HPDE6-E6E7 (cell line): Measurements from ENCODE around the gene RASSF7.
"Not testable (repeated sequence)": the region's sequence is repeated elsewhere in the genome, so short reads cannot be mapped to it uniquely, and the experiment has no call there.

Source experiments
- DNase-seq: peaks from one replicate; pipeline ENCODE4 v3.0.0; 2011; ENCODE audit warnings: missing footprints; ENCODE audit errors: extremely low spot score

RASSF7 gene

GRCh38 chr11:560305-561147 is at the start of gene RASSF7, which contains the start of gene LMNTD2:
Gene RASSF7, plus strand, starts transcription at chr11:560970. Its CDS starts 799 bp downstream, at chr11:561769.
Gene LMNTD2, minus strand, starts transcription at chr11:560738. Its CDS starts 22 bp downstream, at chr11:560716.
- peak; percentile 74 for DNase-seq

GRCh38 chr11:512761-513595 is 47.8 kb upstream of the RASSF7 start:
- DNase-seq, result no peak

- DNase-seq, result no peak
Measured at GRCh38 chr11:514606-515005, 46.2 kb upstream of the RASSF7 start.

GRCh38 chr11:515131-515530 is 45.6 kb upstream of the RASSF7 start:
- peak; percentile 97 for DNase-seq

DNA sequence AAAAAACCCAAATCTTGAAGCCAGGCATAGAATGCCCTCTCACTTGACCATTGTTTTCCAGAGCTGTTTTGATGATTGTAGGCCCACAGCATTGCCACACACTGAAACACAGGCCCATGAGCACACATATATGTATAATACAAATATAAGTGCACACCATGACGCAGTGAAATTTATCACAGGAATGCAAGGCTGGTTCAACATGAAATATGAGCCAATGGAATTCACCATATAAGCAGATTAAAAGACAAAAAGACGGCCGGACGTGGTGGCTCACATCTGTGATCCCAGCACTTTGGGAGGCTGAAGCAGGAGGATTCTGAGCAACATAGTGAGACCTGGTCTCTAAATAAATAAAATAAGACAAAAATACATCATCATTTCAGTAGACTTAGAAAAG is 44.4 kb upstream of the RASSF7 start:
- no peak for DNase-seq

DNA sequence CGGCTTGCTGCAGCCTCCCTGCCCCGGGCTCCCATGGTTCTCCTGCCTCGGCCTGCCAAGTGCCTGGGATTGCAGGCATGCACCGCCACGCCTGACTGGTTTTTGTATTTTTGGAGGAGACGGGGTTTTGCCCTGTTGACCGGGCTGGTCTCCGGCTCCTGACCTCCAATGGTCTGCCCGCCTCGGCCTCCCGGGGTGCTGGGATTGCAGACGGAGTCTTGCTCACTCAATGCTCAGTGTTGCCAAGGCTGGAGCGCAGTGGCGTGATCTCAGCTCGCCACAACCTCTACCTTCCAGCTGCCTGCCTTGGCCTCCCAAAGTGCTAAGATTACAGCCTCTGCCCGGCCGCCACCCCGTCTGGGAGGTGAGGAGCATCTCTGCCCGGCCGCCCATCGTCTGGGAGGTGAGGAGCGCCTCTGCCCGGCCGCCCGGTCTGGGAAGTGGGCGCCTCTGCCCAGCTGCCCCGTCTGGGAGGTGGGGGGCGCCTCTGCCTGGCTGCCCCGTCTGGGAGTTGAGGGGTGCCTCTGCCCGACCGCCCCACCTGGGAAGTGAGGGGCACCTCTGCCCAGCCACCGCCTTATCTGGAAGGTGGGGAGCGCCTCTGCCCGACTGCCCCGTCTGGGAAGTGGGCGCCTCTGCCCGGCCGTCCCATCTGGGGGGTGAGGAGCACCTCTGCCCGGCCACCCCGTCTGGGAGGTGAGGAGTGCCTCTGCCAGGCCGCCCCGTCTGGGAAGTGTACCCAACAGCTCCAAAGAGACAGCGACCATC is 43.7 kb upstream of the RASSF7 start:
- DNase-seq, result not testable (repeated sequence)

- peak; percentile 87 for DNase-seq
Measured at GRCh38 chr11:518463-519202, 42.1 kb upstream of the RASSF7 start.

DNA sequence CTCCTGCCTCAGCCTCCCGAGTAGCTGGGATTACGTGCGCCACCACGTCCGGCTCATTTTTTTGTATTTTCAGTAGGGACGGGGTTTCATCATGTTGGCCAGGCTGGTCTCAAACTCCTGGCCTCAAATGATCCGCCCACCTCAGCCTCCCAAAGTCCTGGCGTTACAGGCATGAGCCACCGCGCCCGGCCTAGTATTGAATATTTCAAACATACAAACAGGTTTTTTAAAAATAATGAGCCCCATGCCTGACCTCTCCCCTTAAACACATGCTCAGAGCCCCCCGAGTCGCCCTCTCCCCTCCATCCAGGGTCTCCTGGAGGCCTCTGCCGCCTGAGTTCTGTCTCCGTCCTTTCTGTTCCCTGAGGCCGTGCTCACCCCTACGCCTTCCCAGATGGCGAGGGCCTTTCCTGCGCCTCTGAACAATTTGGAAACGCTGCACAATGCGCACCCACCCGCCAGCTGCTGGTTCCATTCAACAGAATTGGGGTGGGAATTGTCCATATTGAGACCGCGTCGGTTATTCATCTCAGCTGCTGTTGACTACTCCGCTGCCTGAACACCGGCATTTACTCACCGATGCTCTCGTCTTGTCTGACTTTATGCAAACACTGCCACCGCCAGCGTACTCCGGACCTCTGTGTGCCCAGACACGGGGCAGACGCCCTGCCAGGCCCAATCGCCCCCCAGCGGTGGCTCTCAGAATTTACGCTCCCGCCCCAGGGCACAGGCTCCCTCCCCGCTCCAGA is 40.2 kb upstream of the RASSF7 start:
- no peak for DNase-seq

DNA sequence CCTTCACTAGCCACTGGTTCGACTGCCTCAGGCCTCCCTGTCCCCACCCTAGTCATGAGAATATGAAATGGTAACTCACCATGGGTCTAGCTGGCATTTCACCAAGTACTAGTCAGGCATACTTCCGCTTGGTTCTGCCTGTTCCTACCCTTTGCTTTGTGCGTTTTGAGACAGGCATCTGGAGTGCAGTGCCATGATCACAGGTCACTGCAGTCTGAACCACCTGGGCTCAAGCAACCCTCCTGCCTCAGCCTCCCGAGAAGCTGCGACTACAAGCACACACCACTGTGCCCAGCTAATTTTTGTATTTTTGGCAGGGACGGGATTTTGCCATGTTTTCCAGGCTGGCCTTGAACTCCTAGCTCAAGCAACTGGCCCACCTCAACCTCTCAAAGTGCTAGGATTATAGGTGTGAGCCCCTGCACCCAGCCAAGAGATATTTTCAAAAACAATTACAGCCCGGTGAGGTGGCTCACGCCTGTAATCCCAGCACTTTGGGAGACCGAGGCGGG is 39.5 kb upstream of the RASSF7 start:
- no peak for DNase-seq

DNA sequence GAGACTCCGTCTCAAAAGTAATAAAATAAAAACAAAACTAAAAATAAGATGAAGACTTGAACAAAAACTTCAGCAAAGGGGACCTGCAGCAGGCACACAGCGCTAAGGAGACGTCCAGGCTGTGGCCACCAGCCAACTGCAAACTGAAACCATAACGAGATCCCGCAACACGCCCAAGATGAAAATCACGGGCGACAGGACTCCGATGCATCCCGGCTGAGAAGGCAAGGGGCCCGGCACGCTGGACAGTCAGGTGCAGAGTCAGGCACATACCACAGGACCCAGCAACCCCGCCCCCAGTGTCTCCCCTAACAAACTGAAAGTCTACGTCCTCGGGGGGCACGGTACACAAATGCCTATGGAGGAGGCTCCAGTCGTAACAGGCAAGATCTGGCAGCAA is 34.6 kb upstream of the RASSF7 start:
- no peak for DNase-seq

- no peak for DNase-seq
Measured at GRCh38 chr11:528166-528814, 32.5 kb upstream of the RASSF7 start.

- no peak for DNase-seq
Measured at GRCh38 chr11:528815-529727, 31.7 kb upstream of the RASSF7 start.

- DNase-seq, result no peak
Measured at GRCh38 chr11:529728-530411, 30.9 kb upstream of the RASSF7 start.

- no peak for DNase-seq
Measured at GRCh38 chr11:530960-531831, 29.6 kb upstream of the RASSF7 start.

- no peak for DNase-seq
Measured at GRCh38 chr11:531919-532526, 28.7 kb upstream of the RASSF7 start.

- no peak for DNase-seq
Measured at GRCh38 chr11:532527-532985, 28.2 kb upstream of the RASSF7 start.
